Fibroblast of mammary gland (primary cell): ENCODE data around the gene PUSL1.

Experiments used
- DNase-seq: peaks from one replicate; pipeline ENCODE4 v3.0.0-alpha.2; 2010; ENCODE audit warnings: low read depth
- H3K4me3 ChIP-seq: 2 replicates; pipeline ENCODE4 v1.5.1; 2011; ENCODE audit warnings: low read depth, mild to moderate bottlenecking, low read length, moderate library complexity; ENCODE audit not compliant: control insufficient read depth
- CTCF ChIP-seq: conservative IDR thresholded peaks from 2 replicates; pipeline ENCODE4 v1.5.1; 2011; ENCODE audit warnings: low read depth, low read length, inconsistent platforms; ENCODE audit not compliant: control insufficient read depth, insufficient read depth

The PUSL1 gene

GRCh38 chr1:1345384-1345783 is 37.0 kb downstream of the PUSL1 start:
- DNase-seq: no peak
- TF ChIP-seq CTCF: no peak
- H3K4me3 ChIP-seq: peak overlapping the region; percentile 2

GRCh38 chr1:1345860-1346500 is 37.6 kb downstream of the PUSL1 start:
- TF ChIP-seq CTCF: no peak
- H3K4me3 ChIP-seq: peak overlapping the region; percentile 1
- DNase-seq: no peak

GRCh38 chr1:1346501-1346890 is 38.1 kb downstream of the PUSL1 start:
- no peak for TF ChIP-seq CTCF
- peak overlapping the region; percentile 1 for H3K4me3 ChIP-seq
- DNase-seq: no peak

GRCh38 chr1:1347026-1347595 is 38.7 kb downstream of the PUSL1 start:
- no peak for TF ChIP-seq CTCF
- DNase-seq: no peak
- peak overlapping the region; percentile 75 for H3K4me3 ChIP-seq

GRCh38 chr1:1347663-1348419 is 39.4 kb downstream of the PUSL1 start:
- no peak for TF ChIP-seq CTCF
- peak overlapping the region; percentile 75 for H3K4me3 ChIP-seq
- DNase-seq: no peak

GRCh38 chr1:1348420-1349255 is 40.2 kb downstream of the PUSL1 start:
- H3K4me3 ChIP-seq: peak overlapping the region; percentile 75
- DNase-seq: peak; percentile 44
- TF ChIP-seq CTCF: no peak
